Adrenal gland (tissue), 12 donors: ENCODE results near the gene GCNT3. TPM values are rescaled to one million over a fixed set of nuclear protein-coding genes. Genes with fewer than 3 reads are reported as not detected.

ENCODE experiments used
- DNase-seq, 7 donors: peaks; one replicate each; pipeline ENCODE4 v3.0.0-alpha.2; 2019 to 2020
- H3K27ac ChIP-seq, 5 donors: fragments of 200-600 bp; sonication (generic) in 4 of 5; 1 replicate in 3 of 5; 2 replicates in 2 of 5; pipeline versions ENCODE4 v1.5.1 to v1.8.0; 2016 to 2020; ENCODE audit warnings: mild to moderate bottlenecking in 1 of 5
- H3K27me3 ChIP-seq: fragments of 200-600 bp; 2 replicates; pipeline ENCODE4 v1.8.0; 2021
- H3K36me3 ChIP-seq, 2 donors: fragments of 200-600 bp; replicated peaks in 1 of 2; 1 replicate in 1 of 2; 2 replicates in 1 of 2; pipeline versions ENCODE4 v1.5.1 to v1.8.0; 2018 to 2022
- H3K4me1 ChIP-seq, 2 donors: fragments of 200-600 bp; replicated peaks in 1 of 2; 1 replicate in 1 of 2; 2 replicates in 1 of 2; pipeline versions ENCODE4 v1.5.1 to v1.8.0; 2018 to 2021
- H3K4me3 ChIP-seq, 4 donors: fragments of 200-600 bp; sonication (generic) in 3 of 4; one replicate each; pipeline ENCODE4 v1.5.1; 2016 to 2018
- H3K9me3 ChIP-seq, 3 donors: fragments of 200-600 bp; sonication (generic) in 1 of 3; replicated peaks in 1 of 3; 1 replicate in 2 of 3; 2 replicates in 1 of 3; pipeline versions ENCODE4 v1.5.1 to v1.8.0; 2016 to 2021
- POLR2A ChIP-seq, 2 donors: fragments of 450-650 bp; IDR thresholded peaks; one replicate each; pipeline ENCODE4 v1.6.1; 2017; ENCODE audit warnings: antibody characterized with exemption in 2 of 2, mild to moderate bottlenecking in 2 of 2, moderate library complexity in 1 of 2
- WGBS, 4 donors: extraction: QIAGEN DNeasy Blood & Tissue Kit in 2 of 4; methylation state at CpG; one replicate each; pipeline versions ENCODE4 v1.1.5 to v1.1.7; 2013 to 2017; 5-methylcytosine and 5-hydroxymethylcytosine counted together
- intact Hi-C, 2 donors: fragments of 100-400 bp; cut with DNase I; formaldehyde crosslinking; loops; one replicate each; pipeline versions ENCODE4 v1.14.1 to v1.15.0; 2022 to 2023
- polyA plus RNA-seq, 3 donors: library from polyadenylated mRNA; stranded (reverse); fragments of 200-250 nt in 2 of 3; fragments of 350-450 nt in 1 of 3; fragmentation: Illumina TruSeq in 1 of 3; extraction: RNeasy Lipid Tissue Mini Kit (QIAGEN cat#74804) in 1 of 3; gene quantifications; one replicate each; pipeline ENCODE4 v1.2.3, GENCODE V29; 2013 to 2014
- total RNA-seq, 9 donors: library from RNA; depleted of rRNA in 4 of 9; stranded (reverse); fragments of >200 nt in 4 of 9; fragments of 120-200 nt in 1 of 9; fragmentation: NEBNext Ultra II Directional in 1 of 9; extraction: Animal tissue kit (Norgen Biotek cat#: 25700) in 1 of 9; gene quantifications; one replicate each; pipeline versions ENCODE4 v1.1.0 to v1.2.4, GENCODE V29; 2013 to 2023
- TF ChIP-seq, protein P1 (sequence below), 6 experiments: fragments of 450-650 bp in 4 of 6; fragments of 200-600 bp in 2 of 6; sonication (generic) in 1 of 6; IDR thresholded peaks; 1 replicate in 5 of 6; 2 replicates in 1 of 6; pipeline versions ENCODE4 v1.5.1 to v1.8.0; 2016 to 2021; ENCODE audit warnings: antibody characterized with exemption in 6 of 6, mild to moderate bottlenecking in 2 of 6, moderate library complexity in 1 of 6
- donor health status: healthy with polysubstance abuse.
- donor health status: Bipolar disorder and iron deficiency.
- donor health status: DM: yes; HTN: yes; CAD: no.
- donor health status: DM: no; HTN: no; CAD: no.
- donor health status: DM: no; HTN: no; CAD: no.
- donor health status: DM: yes; HTN: yes; CAD: no.

GCNT3 gene
- total and polyA plus RNA-seq, 12 donors, result 0.03 to 14.1 (median 0.78) TPM; not detected in 1

DNA sequence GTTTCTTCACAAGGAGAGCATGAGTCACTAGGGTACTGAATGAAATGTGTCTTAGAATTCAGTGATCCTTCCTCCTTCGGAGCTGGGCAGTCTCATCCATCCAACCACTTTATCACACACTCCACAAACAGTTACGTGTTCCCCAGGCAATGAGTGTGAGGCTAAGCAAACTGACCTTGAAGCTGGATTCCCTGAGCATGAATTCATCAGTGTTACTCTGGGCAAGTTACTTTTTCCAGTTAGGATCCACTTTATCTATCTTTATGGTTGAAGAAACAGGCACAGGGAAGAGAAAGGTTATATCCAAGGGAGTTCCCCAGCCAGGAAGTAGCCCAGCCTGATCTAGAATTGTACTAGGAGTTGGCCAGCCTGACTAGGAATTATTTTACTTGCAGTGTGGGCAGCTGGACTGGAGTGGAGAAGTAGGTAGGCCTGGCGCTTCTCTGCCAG is 17.1 kb upstream of the GCNT3 start:
- intact Hi-C loops, result no loop called here
- peak; percentile 36 to 69 (median 58) for DNase-seq
- Histone ChIP-seq H3K4me1 (peaks cover 0 to 5% of the 10 kb centered on the region in 2 donors), H3K4me3 (no peak overlapping the region), H3K36me3 (no peaks in the 10 kb centered on the region), H3K27ac (peak overlapping the region in 4 of 5 donors; percentile 11 to 83 (median 55)), H3K9me3 (no peaks in the 10 kb centered on the region), H3K27me3 (no peaks in the 10 kb centered on the region)
- TF ChIP-seq POLR2A (IDR thresholded peaks at IDR 0.05), result no peak
- TF ChIP-seq, protein P1, sequence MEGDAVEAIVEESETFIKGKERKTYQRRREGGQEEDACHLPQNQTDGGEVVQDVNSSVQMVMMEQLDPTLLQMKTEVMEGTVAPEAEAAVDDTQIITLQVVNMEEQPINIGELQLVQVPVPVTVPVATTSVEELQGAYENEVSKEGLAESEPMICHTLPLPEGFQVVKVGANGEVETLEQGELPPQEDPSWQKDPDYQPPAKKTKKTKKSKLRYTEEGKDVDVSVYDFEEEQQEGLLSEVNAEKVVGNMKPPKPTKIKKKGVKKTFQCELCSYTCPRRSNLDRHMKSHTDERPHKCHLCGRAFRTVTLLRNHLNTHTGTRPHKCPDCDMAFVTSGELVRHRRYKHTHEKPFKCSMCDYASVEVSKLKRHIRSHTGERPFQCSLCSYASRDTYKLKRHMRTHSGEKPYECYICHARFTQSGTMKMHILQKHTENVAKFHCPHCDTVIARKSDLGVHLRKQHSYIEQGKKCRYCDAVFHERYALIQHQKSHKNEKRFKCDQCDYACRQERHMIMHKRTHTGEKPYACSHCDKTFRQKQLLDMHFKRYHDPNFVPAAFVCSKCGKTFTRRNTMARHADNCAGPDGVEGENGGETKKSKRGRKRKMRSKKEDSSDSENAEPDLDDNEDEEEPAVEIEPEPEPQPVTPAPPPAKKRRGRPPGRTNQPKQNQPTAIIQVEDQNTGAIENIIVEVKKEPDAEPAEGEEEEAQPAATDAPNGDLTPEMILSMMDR (IDR thresholded peaks at IDR 0.05), result no peak
- 39 to 56% (median 45%) methylated on average over 3 of the region's 3 CpGs for WGBS, 4 donors

DNA sequence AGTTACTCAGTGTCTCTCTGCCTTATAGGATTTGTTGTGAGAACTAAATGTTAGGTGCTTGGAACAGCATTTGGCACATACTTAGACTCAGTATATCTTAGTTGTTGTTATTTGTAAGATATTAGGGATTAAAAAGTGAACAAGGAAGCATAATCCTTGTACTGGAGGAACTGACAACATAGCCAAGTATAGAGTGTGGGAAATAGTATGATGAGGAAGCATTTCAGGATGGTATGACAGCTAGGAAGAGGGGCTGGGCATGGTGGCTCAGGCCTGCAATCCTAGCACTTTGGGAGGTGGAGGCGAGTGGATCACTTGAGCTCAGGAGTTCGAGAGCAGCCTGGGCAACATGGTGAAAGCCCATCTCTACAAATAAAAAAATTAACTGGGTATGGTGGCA is 16.6 kb upstream of the GCNT3 start:
- no peak for DNase-seq
- intact Hi-C loops, result no loop called here
- WGBS, 4 donors, result 90 to 100% (median 95%) methylated on average over 2 of the region's 2 CpGs

DNA sequence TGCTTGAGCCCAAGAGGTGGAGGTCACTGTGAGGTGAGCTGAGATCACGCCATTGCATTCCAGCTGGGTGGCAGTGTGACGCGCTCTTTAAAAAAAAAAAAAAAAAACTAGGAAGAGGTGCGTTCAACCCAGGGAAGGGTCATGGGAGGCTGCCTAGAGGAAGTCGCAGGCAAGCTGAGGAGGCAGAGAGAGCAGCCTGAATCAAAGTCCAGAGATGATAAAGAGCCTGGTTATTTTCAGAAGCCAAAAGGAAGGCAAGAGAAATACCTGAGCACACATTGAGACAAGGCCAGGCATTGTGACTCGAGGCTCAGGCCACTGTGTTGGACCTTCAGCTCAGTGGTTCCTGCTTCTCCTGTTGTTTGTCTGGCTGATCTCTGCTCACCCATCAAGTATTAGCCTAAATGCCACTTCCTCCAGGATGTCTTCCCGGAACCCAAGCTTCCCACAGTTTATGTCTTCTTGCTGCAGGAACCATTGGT is 16.1 kb upstream of the GCNT3 start:
- no peaks in the 10 kb centered on the region for H3K36me3 ChIP-seq
- no peaks in the 10 kb centered on the region for H3K9me3 ChIP-seq
- 70 to 88% (median 84%) methylated on average over 7 of the region's 7 CpGs for WGBS, 4 donors
- H3K4me1 ChIP-seq, result peaks cover 0 to 5% of the 10 kb centered on the region in 2 donors
- H3K27me3 ChIP-seq, result no peaks in the 10 kb centered on the region
- no peak for DNase-seq
- intact Hi-C loops, result no loop called here
- H3K4me3 ChIP-seq, result no peak overlapping the region
- peak overlapping the region in 2 of 5 donors; percentile 11 to 83 for H3K27ac ChIP-seq
- TF ChIP-seq, protein P1 (IDR thresholded peaks at IDR 0.05), result no peak
- no peak for TF ChIP-seq POLR2A (IDR thresholded peaks at IDR 0.05)

More for the DNA sequence above, 16.6 kb upstream of the GCNT3 start:
- peak overlapping the region in 4 of 5 donors; percentile 11 to 83 (median 55) for H3K27ac ChIP-seq
- no peak for TF ChIP-seq POLR2A (IDR thresholded peaks at IDR 0.05)
- TF ChIP-seq, protein P1 (IDR thresholded peaks at IDR 0.05), result no peak
- H3K36me3 ChIP-seq, result no peaks in the 10 kb centered on the region
- no peaks in the 10 kb centered on the region for H3K9me3 ChIP-seq
- H3K4me1 ChIP-seq, result peaks cover 0 to 5% of the 10 kb centered on the region in 2 donors
- no peaks in the 10 kb centered on the region for H3K27me3 ChIP-seq
- H3K4me3 ChIP-seq, result no peak overlapping the region

DNA sequence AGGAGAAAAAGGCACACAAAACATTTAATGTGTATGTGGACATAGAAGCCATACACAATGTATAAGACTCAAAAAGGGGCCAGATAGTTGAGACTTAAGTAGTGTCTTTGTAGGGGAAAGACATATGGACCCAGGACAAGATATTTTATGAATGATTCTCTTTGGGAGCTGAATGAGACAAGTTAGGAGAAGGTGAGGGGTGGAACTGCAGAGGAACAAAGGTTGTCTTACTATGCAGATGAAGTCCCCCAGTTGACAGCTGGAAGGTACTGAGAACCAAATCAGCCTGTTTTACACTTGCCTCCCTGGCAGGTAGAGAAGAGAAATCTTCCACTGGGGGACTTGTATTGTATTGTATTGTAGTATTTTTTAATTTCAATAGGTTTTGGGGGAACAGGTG is 14.9 kb upstream of the GCNT3 start:
- Histone ChIP-seq H3K4me1 (peaks cover 0 to 5% of the 10 kb centered on the region in 2 donors), H3K4me3 (no peak overlapping the region), H3K9me3 (no peaks in the 10 kb centered on the region), H3K27me3 (no peaks in the 10 kb centered on the region), H3K36me3 (no peaks in the 10 kb centered on the region), H3K27ac (no peak overlapping the region)
- DNase-seq, result no peak
- intact Hi-C loops, result no loop called here
- TF ChIP-seq, protein P1 (IDR thresholded peaks at IDR 0.05), result no peak
- no peak for TF ChIP-seq POLR2A (IDR thresholded peaks at IDR 0.05)
